GM19438 (cell line): ENCODE data around the gene LIPT1.
A peak's percentile ranks its signal among the peaks of the same experiment; 100 is the strongest.
"Not testable (repeated sequence)": the region's sequence is repeated elsewhere in the genome, so short reads cannot be mapped to it uniquely, and the experiment has no call there.

ENCODE experiments used
- ATAC-seq: cut with Tn5 transposase; IDR thresholded peaks from one replicate; pipeline ENCODE4 v1.9.1; 2021; ENCODE audit warnings: low read depth; ENCODE audit not compliant: unreplicated experiment

LIPT1 gene

DNA sequence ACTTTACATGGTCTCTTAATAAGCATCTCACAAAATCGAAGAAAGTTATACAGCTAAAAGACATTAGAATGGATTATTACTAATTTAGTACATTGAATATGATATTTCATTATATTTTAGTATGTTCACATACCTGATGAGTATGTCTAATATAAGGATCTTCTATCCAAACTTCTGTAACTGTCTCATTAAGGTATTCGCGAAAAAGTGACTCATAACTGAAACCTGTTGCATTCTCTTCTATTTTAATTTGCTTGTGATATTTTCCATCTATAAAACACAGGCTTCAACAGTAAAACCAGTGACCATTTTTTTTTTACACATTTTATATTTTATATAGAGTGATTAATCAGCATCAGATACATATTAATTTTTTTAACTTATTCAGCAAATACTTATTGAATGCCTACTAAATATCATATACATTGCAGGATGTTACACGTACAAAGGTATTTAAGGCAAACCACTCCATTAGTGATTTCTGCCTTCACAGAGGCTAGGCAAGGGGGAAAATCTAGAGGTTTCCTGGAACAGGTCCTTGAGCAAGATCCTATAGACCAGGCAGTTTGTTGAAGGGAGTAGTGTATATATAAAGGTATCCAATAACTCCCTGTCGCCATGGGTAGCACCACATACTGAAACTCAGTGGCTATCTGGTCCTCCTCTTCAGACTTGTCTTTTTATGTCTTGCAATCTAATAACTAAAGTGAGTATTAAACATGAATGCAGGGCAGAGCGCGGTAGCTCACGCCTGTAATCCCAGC, 16.8 kb downstream of the LIPT1 start:
- no peak for ATAC-seq

DNA sequence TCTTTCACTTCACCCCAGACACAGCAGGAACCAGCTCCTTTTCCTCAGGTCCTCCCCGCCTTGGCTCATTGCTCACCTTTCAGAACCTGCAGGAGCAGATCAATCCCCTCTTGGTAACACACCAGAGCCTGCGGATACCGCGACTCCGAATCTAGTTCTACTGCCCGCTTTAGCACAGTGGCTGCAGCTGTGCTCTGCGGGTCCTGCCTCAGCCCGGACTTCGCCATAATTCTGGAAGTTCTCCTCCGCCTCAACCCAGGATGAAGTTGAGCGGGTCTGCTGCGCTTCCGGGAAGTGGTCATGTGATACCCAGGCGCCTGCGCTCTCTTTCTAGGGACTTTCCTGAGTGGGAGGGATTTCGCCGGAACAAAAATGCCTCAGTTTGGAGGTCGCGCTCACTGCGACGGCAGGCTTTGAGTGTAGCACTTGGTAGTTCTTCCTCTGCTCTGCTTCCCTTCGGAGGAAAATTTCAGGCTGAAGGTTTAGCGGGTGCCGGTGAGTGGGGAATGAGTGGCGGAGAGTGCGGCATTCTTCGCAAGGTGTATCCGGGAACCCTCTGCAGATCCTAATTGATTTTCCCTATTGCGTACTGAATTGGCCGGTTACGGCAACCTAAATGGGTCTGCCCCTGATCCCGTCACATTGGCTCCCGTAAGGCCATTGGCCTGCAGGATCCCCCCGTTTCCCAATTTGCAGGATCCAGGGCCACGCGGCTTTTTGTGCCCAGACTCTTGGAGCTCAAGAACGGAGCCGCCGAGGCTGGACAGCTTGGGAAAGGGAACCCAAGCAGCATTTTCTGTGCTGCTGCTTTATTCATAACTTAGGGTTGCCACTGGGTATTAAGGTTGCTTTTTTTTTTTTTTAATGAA, 26.2 kb downstream of the LIPT1 start, which contains the start of the genes MITD1 and MRPL30:
Gene MITD1, minus strand, starts transcription at position 304 of the 869 bp plus-strand sequence. Its CDS starts 77 bp downstream, at position 227.
Gene MRPL30, plus strand, starts transcription at position 430 of the 869 bp plus-strand sequence. CDS start 5,020 bp downstream, outside the sequence.
- peak; percentile 93 for ATAC-seq

DNA sequence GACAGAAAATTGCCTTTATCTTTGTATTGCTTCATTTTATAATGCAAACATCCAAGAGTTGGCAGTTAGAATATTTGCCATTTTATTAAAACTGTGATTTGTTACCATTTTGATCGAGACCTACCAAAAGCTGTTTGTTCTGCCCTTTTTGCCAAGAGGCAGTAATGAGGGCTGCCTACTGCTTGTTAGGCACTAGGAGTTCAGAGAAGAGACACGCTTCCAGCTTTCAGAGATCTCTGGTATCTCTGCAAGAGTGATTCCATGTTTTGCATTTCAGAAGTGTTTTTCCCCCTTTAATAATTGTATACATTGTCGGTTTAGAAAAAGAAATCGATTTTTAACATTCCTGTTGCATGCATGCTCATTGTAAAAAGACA, 26.8 kb downstream of the LIPT1 start:
- no peak for ATAC-seq

DNA sequence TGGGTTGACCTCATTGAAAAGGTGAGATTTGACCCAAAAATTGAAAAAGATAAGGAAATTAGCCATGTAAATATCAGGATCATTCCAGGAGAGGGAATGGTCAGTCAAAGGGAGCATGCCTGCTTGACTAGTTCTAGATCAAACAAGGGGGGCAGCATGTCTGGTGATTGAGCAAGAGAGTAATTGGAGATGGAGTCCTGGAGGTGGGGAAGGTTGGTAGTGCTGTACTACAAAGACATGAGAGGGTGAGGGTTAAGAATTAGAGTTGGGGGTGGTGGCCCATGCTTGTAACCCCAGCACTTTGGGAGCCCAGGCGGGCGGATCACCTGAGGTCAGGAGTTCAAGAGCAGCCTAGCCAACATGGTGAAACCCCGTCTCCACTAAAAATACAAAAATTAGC, 28.3 kb downstream of the LIPT1 start:
- no peak for ATAC-seq

DNA sequence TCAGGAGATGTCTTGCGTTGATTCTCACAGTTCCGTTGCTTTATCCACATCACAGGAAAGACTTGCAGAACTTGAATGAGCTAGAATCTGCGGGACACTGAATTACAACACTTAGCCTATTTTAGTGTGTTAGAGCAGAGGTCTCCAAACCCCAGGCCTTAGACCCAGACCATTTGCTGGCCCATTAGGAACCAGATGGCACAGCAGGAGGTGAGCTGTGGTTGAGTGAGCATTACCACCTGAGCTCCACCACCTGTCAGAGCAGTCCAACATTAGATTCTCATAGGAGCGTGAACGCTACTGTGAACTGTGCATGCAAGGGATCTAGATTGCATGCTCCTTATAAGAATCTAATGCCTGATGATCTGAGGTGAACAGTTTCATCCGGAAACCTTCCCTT, 30.0 kb downstream of the LIPT1 start:
- no peak for ATAC-seq

DNA sequence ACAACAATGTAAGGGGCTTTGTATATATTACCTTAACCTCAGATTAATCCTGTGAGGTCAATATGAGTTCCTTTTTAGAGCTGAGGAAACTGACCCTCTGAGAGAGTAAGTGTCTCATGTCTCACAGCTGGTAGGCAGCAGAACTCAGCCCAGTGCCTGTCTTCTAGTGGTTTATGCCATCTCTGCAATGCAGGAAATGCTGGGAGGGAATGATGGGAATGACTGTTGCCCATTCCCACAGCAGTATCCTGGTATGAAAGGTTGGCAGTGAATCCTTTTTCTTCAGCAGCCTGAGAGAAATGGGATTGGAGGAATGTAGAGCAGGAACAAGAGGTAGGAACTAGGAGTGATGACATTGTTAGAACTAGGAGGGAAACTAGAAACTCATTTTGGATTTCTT, 32.2 kb downstream of the LIPT1 start:
- no peak for ATAC-seq

DNA sequence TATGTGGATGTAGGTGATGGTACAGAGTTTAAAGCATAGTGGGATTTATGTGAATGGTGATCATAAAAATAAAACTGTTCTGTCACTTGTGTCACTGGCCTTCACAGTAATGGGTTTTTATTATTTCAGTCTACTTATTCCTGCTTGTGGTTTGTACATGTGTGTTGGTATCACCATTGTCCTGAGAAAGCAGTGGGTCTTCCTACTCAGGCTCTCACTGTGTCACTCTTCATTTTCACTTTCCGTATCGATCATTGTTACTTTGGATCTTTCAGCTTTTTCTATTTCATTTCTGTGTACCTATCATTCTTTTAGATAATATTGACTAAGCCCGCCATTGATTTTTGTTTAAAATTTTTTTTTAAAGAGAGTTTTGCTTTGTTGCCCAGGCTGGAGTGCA, 33.6 kb downstream of the LIPT1 start:
- ATAC-seq = no peak

DNA sequence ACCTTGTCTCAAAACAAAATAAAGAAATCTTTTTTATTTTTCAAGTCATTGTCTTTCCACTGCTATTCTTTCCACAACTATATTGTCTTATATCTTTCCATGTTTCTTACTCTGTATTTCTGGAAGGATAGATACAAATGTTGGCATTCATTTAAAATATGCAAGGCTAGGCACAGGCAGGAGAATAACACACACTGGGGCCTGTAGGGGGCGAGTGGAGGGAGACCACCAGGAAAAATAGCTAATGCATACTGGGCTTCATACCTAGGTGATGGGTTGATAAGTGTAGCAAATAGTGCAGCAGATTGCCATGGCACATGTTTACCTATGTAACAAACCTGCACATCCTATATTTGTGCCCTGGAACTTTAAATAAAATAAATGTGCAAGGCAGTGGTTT, 35.8 kb downstream of the LIPT1 start:
- no peak for ATAC-seq

DNA sequence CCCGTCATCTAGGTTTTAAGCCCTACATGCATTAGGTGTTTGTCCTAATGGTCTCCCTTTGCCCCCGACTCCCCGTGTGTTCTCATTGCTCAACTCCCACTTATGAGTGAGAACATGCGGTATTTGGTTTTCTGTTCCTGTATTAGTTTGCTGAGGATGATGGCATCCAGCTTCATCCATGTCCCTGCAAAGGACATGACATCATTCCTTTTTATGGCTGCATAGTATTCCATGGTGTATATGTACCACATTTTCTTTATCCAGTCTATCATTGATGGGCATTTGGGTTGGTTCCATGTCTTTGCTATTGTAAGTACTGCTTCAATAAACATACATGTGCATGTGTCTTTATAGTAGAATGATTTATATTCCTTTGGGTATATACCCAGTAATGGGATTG, 37.6 kb downstream of the LIPT1 start:
- not testable (repeated sequence) for ATAC-seq

DNA sequence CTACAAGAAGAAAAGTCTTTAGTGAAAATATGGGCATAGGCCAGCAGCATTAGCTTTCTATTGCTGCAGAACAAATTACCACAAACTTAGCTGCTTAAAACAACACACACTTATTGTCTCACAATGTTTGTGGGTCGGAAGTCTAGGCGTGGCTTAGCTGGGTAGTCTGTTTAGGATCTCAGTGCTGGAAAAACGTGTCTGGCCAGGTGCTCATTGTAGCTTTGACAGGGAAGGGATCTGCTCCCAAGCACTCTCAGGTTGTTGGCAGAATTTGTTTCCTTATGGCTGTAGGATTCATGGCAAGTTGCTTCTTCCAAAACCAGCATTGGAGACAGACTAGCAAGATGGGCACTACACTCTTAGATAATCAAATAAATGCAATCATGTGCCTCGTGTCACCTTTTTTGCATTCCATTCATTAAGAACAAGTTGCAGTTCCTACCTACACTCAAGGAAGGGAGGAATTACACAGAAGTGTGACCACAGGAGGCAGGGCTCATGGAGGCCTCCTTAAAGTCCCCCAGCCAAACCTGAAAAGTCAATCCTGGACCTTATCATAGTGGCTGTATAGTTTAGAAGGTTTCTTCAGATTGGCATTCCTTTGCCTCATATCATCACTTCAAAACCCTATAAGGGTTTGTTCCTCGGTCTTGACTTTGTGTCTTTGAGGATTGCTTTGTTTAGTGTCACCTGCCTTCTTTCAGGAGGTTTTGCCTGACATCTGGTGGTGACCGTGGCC, 43.5 kb downstream of the LIPT1 start:
- ATAC-seq = no peak

DNA sequence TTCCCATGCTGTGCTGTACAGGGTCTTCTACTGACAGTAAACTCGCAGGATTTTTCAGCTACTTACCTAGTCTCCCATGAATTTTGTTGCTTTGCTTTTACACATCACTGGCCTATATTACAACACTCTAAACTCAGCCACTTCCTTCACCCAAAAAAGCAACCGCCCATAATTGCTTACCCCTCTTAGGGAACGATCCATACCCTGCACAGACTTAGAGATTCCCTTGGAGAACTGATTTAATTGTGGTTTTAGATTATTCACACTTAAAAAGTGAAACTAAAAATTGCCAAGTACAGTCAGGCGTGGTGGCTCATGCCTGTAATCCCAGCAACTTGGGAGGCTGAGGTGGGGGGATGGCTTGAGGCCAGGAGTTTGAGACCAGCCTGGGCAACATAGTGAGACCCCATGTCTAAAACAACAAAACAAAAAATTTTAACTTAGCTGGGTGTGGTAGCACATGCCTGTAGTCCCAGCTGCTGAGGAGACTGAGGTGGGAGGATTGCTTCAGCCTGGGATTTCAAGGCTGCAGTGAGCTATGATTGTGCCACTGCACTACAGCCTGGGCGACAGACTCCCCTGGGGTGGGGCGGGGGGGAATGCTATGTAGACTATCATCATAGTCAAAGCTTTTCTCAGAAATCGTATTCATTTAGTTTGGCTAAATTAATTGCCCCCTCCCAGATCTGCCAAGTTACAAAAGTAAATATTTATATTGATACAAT, 45.5 kb downstream of the LIPT1 start:
- no peak for ATAC-seq

DNA sequence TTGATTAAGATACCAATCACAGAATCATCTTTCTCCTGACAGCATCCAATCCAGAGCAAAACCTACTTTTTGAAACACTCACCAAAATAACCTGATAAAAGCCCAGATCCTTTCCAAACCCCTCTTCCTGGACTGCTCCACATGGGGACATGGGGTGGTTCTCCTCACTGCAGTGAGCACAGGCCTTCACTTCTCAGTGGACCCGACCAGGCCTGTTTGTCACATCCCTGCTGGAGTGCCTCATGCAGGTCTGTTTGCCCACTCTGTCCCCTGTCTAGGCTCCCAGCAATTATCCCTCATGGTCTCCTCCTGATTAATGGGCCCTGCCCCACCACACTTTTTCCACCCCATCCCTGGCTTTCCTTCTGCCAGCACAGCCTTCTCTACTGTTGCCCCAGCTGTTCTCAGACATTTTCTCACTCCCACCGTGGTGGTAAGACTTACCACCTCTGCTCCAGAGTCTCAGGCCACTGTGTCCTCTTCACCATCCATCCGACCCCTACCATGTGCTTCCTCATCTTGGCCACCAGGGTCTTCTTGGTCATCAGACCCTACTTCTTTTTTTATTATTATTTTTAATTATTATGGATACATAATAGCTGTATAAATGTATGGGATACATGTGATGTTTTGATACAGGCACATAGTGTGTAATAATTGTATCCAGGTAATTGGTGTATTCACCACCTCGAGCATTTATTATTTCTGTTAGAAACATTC, 47.4 kb downstream of the LIPT1 start:
- ATAC-seq = no peak

DNA sequence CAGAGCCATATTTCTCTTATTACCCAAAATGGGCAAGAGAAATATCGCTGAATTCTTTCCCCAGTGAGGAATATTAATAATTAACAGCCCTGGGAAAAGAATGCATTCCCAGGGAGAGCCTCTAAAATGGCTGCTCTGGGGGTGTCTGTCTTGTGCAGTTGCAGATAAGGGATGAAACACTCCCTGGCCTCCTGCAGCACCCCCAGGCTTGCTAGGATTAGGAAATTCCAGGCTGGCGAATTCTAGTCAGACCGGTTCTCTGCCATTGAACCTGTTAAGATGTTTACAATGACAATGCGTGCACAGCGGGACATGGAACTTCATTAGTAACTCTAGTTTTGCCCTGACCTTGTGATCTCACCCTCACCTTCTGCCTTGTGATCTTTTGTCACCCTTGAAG, 50.7 kb downstream of the LIPT1 start:
- ATAC-seq = no peak
